SK-N-SH (cell line): ENCODE data around the gene RDX.

Source experiments
- CTCF ChIP-seq: fragments of 200-600 bp; sonication (generic); IDR thresholded peaks from 2 replicates; pipeline ENCODE4 v1.6.1; 2017; ENCODE audit warnings: antibody characterized with exemption, mild to moderate bottlenecking, moderate library complexity
- EZH2phosphoT487 ChIP-seq: fragments of 200-600 bp; sonication (generic); IDR thresholded peaks from 2 replicates; pipeline ENCODE4 v1.6.1; 2017; ENCODE audit warnings: low read depth, mixed run types, mild to moderate bottlenecking, antibody characterized with exemption, moderate library complexity, borderline replicate concordance
- FOSL2 ChIP-seq: IDR thresholded peaks from 2 replicates; pipeline ENCODE4 v1.4.0; 2012; ENCODE audit warnings: low read depth, mild to moderate bottlenecking, moderate library complexity, borderline replicate concordance
- FOXM1 ChIP-seq: IDR thresholded peaks from 2 replicates; pipeline ENCODE4 v1.4.0; 2012; ENCODE audit warnings: low read depth, mild to moderate bottlenecking
- REST ChIP-seq: IDR thresholded peaks from 2 replicates; pipeline ENCODE4 v1.6.1; 2012; ENCODE audit warnings: mild to moderate bottlenecking, low read depth, low read length, moderate library complexity
- YY1 ChIP-seq: IDR thresholded peaks from 2 replicates; pipeline ENCODE4 v1.4.0; 2012; ENCODE audit warnings: low read depth, mild to moderate bottlenecking

GRCh38 chr11:110298301-110298765 lies 1.9 kb upstream of the RDX start:
- TF ChIP-seq CTCF: no peak
- TF ChIP-seq YY1: no peak
- TF ChIP-seq FOSL2: no peak
- no peak for TF ChIP-seq EZH2phosphoT487
- no peak for TF ChIP-seq FOXM1
- no peak for TF ChIP-seq REST
